Dermis lymphatic vessel endothelial cell (primary cell): ENCODE results near the gene HAPLN2. TPM values are rescaled to one million over a fixed set of nuclear protein-coding genes. Genes with fewer than 3 reads are reported as not detected.

Experiments
- total RNA-seq: library from RNA; depleted of rRNA; stranded (reverse); fragments of >200 nt; gene quantifications from 2 replicates; pipeline ENCODE4 v1.2.1, GENCODE V29; 2014

HAPLN2 gene
- total RNA-seq, result under 0.01 TPM in 1 of 2 replicates, not detected in the other

DNA sequence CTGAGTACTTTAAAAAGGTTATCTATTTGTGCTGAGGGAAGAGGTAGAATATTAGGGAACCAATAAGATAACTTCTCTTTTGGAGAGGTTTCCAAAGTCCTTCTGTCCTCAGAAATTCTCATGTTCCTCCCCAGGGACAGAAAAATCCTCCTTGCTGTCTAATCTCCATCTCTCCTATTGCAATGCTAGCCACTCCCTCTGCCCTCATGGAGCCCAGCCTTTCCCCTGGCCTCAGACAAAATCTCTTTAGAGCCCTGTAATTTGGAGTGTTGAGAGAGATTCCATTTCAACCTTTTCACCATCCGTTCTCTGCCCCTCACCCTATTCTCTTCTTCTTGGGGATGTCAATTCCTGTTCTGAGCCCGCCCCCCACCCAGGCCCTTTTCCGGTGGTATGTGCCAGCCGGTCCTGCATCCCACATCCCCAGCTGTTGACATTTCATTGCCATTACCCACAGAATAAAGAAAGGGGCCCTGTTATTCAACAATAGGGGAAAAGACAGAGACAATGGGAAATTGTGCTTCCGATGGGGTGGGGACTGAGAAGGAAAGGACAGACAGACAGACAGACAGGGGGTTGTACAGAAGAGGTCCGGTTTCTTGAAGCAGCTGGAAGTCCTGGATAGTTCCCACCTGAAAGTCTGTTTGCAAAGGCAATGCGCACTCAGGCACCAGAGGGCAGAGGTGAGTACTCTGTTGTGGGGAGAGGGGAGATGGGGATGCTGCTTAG, at the start of gene HAPLN2:
TSS of gene HAPLN2 (plus strand) at position 563 of the 729 bp plus-strand sequence. CDS start 4,076 bp downstream, outside the sequence.

DNA sequence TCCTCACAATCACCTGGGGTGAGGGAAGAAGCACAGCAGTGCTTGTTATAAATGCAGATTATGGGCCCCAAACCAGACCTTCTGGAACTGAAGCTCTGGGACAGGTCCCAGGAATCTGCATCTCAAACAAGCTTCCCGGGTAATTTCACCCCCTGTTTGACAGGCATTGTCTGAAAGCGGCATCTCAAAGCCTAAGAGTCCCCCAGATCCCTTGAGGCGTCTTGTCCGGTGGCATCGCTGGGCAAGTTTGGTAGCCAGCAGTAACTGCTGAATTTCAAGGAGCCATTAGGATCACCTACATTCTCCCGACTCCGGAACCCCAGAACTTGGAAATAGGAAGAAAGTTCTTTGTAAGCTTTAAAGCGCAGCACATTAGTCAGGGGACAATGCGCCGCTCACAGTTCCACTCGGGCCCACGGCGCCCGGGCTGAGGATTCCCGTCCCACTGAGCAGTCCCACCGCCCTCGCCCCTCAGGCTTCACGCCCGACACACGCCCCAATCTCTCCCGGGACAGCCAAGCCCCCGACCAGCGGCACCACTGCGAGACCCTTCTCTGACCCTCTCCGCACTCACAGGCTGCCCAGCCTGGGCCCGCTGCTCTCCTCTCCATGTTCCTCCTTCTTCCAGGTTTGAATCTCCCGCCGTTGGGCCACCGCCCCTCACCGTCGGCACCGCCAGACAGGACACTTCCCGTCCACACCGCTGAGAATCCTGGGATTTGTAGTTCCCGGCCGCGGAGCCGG, 47.1 kb upstream of the HAPLN2 start, which contains the start of gene IQGAP3:
TSS of gene IQGAP3 (minus strand) at position 647 of the 744 bp plus-strand sequence. CDS start at position 611, 36 bp downstream.

DNA sequence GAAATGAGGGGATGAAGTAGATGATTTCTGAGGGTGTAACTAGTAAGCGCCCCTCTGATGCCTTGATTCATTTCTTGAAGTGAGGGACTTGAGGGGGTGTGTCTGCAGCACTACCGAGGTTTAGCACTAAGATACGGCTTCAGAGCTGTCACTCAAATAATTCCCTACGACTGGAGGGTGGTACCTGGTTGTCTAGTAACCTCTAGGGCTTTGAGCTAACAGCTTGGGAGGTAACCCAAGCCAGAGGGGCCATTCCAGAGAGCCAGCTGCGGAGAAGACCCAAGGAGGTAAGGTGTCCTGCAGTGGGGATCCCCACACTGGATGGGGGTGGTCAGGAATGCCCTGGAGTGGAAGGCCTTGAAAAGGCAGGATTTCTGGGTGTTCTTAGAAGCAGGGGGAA, 39.7 kb upstream of the HAPLN2 start, which contains the start of gene TTC24:
TSS of gene TTC24 (plus strand) at position 252 of the 400 bp plus-strand sequence. CDS start 1,642 bp downstream, outside the sequence.

DNA sequence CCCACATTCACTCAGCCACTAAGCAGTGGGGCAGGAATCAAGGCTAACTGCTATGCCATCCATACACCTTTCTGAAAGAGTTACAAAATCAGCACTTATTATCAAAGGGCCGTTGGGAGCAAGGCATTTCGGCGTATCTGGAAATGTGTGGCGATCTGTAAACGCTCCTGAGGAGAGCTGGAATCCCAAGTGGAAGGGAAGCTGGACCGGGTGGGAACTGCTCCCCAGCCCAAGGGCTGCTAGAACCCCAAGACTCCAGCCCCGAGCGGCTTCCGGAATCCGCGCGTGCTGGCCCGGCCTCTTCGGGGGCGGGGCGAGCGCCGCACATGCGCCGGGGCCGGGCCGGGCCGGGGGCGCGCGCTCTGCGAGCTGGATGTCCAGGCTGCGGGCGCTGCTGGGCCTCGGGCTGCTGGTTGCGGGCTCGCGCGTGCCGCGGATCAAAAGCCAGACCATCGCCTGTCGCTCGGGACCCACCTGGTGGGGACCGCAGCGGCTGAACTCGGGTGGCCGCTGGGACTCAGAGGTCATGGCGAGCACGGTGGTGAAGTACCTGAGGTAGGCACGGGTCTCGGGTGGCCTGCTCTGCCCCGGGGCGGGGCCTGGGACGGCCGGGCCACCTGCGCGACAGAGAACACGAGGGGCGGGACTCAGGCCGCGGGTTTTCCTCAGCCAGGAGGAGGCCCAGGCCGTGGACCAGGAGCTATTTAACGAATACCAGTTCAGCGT, 27.6 kb upstream of the HAPLN2 start, which contains the start of gene NAXE:
TSS of gene NAXE (plus strand) at position 345 of the 726 bp plus-strand sequence. CDS start at position 374, 29 bp downstream.

DNA sequence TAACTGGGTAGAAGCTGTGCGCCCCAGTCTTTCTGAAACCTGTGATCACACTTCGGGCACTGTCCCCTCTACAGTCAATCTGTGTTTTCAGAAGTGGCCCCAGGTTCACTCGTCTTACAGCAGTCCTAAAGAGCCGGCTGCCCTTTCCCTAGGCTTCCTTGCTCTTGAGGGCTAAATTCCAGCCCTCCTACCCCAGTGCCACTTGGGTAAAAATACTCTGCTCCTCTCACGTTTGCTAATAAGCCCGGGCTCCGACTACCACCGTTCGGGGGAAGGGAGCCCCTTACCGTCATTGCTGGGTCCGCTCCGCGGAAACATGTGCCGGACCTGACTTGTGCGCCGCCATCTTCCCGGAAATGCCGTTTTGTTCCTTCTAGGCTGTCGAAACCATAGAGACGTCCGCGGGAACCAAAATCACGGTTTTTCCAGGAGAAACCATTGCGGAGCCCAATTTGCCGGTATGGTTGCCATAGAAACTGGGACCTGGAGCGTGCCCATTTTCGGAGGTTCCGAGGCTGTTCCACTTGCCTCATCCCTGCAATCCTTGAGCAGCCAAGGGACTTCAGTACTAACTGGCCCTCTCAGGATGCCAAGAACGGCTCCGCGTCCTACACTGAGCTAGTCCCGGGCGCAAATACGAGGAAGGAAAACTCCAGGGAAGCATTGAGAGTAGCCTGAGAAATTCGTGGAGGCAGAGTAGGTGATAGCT, 17.9 kb upstream of the HAPLN2 start, which contains the start of gene GPATCH4:
TSS of gene GPATCH4 (minus strand) at position 358 of the 709 bp plus-strand sequence.

DNA sequence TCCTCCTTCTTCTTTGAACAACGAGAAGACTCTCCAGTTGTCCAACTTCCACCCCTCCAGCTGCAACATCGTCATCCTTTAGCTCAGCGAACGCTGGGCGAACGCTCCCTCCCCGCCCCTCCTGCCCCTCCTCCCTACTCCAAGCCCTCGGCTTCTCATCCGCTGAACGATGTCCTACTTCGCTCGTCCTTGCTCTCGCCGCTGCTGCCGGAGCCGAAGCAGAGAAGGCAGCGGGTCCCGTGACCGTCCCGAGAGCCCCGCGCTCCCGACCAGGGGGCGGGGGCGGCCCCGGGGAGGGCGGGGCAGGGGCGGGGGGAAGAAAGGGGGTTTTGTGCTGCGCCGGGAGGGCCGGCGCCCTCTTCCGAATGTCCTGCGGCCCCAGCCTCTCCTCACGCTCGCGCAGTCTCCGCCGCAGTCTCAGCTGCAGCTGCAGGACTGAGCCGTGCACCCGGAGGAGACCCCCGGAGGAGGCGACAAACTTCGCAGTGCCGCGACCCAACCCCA, 22.6 kb downstream of the HAPLN2 start, which contains the start of gene BCAN:
TSS of gene BCAN (plus strand) at position 357 of the 504 bp plus-strand sequence. CDS start 3,938 bp downstream, outside the sequence.

Other genes starting within 250 kb of the HAPLN2 start
- gene MEF2D, start 118.6 kb upstream of the HAPLN2 start, total RNA-seq, result 4.6 and 6.8 TPM in 2 replicates
- 2.4 and 2.8 TPM in 2 replicates for gene IQGAP3, start 46.9 kb upstream of the HAPLN2 start, total RNA-seq
- gene TTC24, start 39.7 kb upstream of the HAPLN2 start, total RNA-seq, result not detected in 2 replicates
- gene NAXE, start 27.6 kb upstream of the HAPLN2 start, total RNA-seq, result 39.1 and 42.6 TPM in 2 replicates
- 9.8 and 15.8 TPM in 2 replicates for gene GPATCH4, start 17.9 kb upstream of the HAPLN2 start, total RNA-seq
- not detected in 2 replicates for gene BCAN, start 22.7 kb downstream of the HAPLN2 start, total RNA-seq
- gene NES, start 58.0 kb downstream of the HAPLN2 start, total RNA-seq, result 22.0 and 36.2 TPM in 2 replicates
- gene CRABP2, start 86.2 kb downstream of the HAPLN2 start, total RNA-seq, result not detected in 2 replicates
- 8.3 and 12.1 TPM in 2 replicates for gene METTL25B, start 109.1 kb downstream of the HAPLN2 start, total RNA-seq
- 5.6 and 7.9 TPM in 2 replicates for gene ISG20L2, start 109.4 kb downstream of the HAPLN2 start, total RNA-seq
- 29.9 and 31.7 TPM in 2 replicates for gene MRPL24, start 121.7 kb downstream of the HAPLN2 start, total RNA-seq
- gene HDGF, start 132.3 kb downstream of the HAPLN2 start, total RNA-seq, result 86.1 and 98.6 TPM in 2 replicates
- gene PRCC, start 148.1 kb downstream of the HAPLN2 start, total RNA-seq, result 9.6 and 11.3 TPM in 2 replicates
- gene SH2D2A, start 197.4 kb downstream of the HAPLN2 start, total RNA-seq, result not detected in 2 replicates
- not detected in 2 replicates for gene INSRR, start 239.7 kb downstream of the HAPLN2 start, total RNA-seq
- not detected in 2 replicates for gene NTRK1, start 241.4 kb downstream of the HAPLN2 start, total RNA-seq